Loucy (cell line): ENCODE results near the gene KLK12.

Source experiments
- H2AFZ ChIP-seq: fragments of 200-600 bp; sonication (generic); 2 replicates; pipeline ENCODE4 v1.6.0; 2016; ENCODE audit warnings: antibody characterized with exemption, mild to moderate bottlenecking, low read length, moderate library complexity
- H3F3A ChIP-seq: fragments of 200-600 bp; 2 replicates; pipeline ENCODE4 v1.6.0; 2016; ENCODE audit warnings: antibody characterized with exemption, low read depth, mild to moderate bottlenecking
- H3K27me3 ChIP-seq: fragments of 200-600 bp; sonication (generic); 2 replicates; pipeline ENCODE4 v1.6.1; 2014; ENCODE audit warnings: low read length, mild to moderate bottlenecking; ENCODE audit not compliant: insufficient read depth, poor library complexity, severe bottlenecking
- H3K36me3 ChIP-seq: fragments of 200-600 bp; sonication (generic); 2 replicates; pipeline ENCODE4 v1.6.1; 2016; ENCODE audit warnings: low read length; ENCODE audit not compliant: insufficient read depth
- H3K4me1 ChIP-seq: fragments of 200-600 bp; sonication (generic); 2 replicates; pipeline ENCODE4 v1.5.1; 2014; ENCODE audit warnings: low read length, mild to moderate bottlenecking; ENCODE audit not compliant: insufficient read depth, poor library complexity, severe bottlenecking
- H3K4me2 ChIP-seq: fragments of 200-600 bp; sonication (generic); 2 replicates; pipeline ENCODE4 v1.6.0; 2014; ENCODE audit warnings: antibody characterized with exemption, low read length, low read depth, mild to moderate bottlenecking; ENCODE audit not compliant: poor library complexity, severe bottlenecking
- H3K4me3 ChIP-seq: fragments of 200-600 bp; sonication (generic); 2 replicates; pipeline ENCODE4 v1.5.1; 2014; ENCODE audit warnings: low read length, mild to moderate bottlenecking, mixed read lengths; ENCODE audit not compliant: poor library complexity, severe bottlenecking
- H3K79me2 ChIP-seq: fragments of 200-600 bp; sonication (generic); 2 replicates; pipeline ENCODE4 v1.6.1; 2014; ENCODE audit warnings: low read length; ENCODE audit not compliant: insufficient read depth
- H3K9ac ChIP-seq: fragments of 200-600 bp; sonication (generic); 2 replicates; pipeline ENCODE4 v1.6.0; 2014; ENCODE audit warnings: mild to moderate bottlenecking, low read depth, low read length, moderate library complexity; ENCODE audit not compliant: poor library complexity, severe bottlenecking
- H3K9me2 ChIP-seq: fragments of 200-600 bp; sonication (generic); replicated peaks from 2 replicates; pipeline ENCODE4 v1.6.1; 2016; ENCODE audit warnings: low read depth, low read length, mixed read lengths
- H3K9me3 ChIP-seq: fragments of 200-600 bp; sonication (generic); 2 replicates; pipeline ENCODE4 v1.6.1; 2014; ENCODE audit warnings: mild to moderate bottlenecking, antibody characterized with exemption, low read length, low read depth; ENCODE audit not compliant: insufficient read depth
- H4K20me1 ChIP-seq: fragments of 200-600 bp; sonication (generic); 2 replicates; pipeline ENCODE4 v1.6.0; 2014; ENCODE audit warnings: antibody characterized with exemption, low read length, mild to moderate bottlenecking; ENCODE audit not compliant: insufficient read depth, poor library complexity, severe bottlenecking
- CTCF ChIP-seq: fragments of 200-600 bp; sonication (generic); conservative IDR thresholded peaks from 2 replicates; pipeline ENCODE4 v1.5.1; 2014; ENCODE audit warnings: mild to moderate bottlenecking, antibody characterized with exemption, low read length
- EZH2phosphoT487 ChIP-seq: fragments of 200-600 bp; IDR thresholded peaks from 2 replicates; pipeline ENCODE4 v1.6.1; 2018; ENCODE audit warnings: antibody characterized with exemption, mild to moderate bottlenecking, moderate library complexity, borderline replicate concordance

Gene KLK12

GRCh38 chr19:51059715-51060114, 24.9 kb upstream of the KLK12 start:
- H3K9me3 ChIP-seq: 0 out of 2 replicates have a peak, but pooled peaks cover 5% of the 10 kb centered on the region
- H3K9ac ChIP-seq: no peak overlapping the region
- H2AFZ ChIP-seq: no peak overlapping the region
- no peak overlapping the region for H3K4me3 ChIP-seq
- TF ChIP-seq CTCF: no peak
- TF ChIP-seq EZH2phosphoT487: no peak
- H3K27me3 ChIP-seq: no peaks in the 10 kb centered on the region
- H3K4me2 ChIP-seq: no peak overlapping the region
- H3K79me2 ChIP-seq: no peaks in the 10 kb centered on the region
- H4K20me1 ChIP-seq: no peaks in the 10 kb centered on the region
- H3K9me2 ChIP-seq: no peaks in the 10 kb centered on the region
- H3K36me3 ChIP-seq: no peaks in the 10 kb centered on the region
- no peaks in the 10 kb centered on the region for H3K4me1 ChIP-seq
- no peaks in the 10 kb centered on the region for H3F3A ChIP-seq

GRCh38 chr19:51055866-51056265, 21.1 kb upstream of the KLK12 start:
- Histone ChIP-seq H3K4me2 (no peak overlapping the region), H3F3A (no peaks in the 10 kb centered on the region), H3K4me1 (no peaks in the 10 kb centered on the region), H3K79me2 (no peaks in the 10 kb centered on the region), H3K36me3 (no peaks in the 10 kb centered on the region), H3K27me3 (no peaks in the 10 kb centered on the region), H4K20me1 (no peaks in the 10 kb centered on the region), H3K9me2 (no peaks in the 10 kb centered on the region), H2AFZ (no peak overlapping the region), H3K4me3 (no peak overlapping the region), H3K9ac (no peak overlapping the region), H3K9me3 (no peaks in the 10 kb centered on the region)
- TF ChIP-seq EZH2phosphoT487: no peak
- no peak for TF ChIP-seq CTCF

- no peak overlapping the region for H3K4me3 ChIP-seq
- no peaks in the 10 kb centered on the region for H3F3A ChIP-seq
- no peak overlapping the region for H2AFZ ChIP-seq
- no peak for TF ChIP-seq EZH2phosphoT487
- no peaks in the 10 kb centered on the region for H4K20me1 ChIP-seq
- no peaks in the 10 kb centered on the region for H3K27me3 ChIP-seq
- no peak overlapping the region for H3K4me2 ChIP-seq
- H3K9me2 ChIP-seq: no peaks in the 10 kb centered on the region
- no peaks in the 10 kb centered on the region for H3K36me3 ChIP-seq
- no peaks in the 10 kb centered on the region for H3K79me2 ChIP-seq
- H3K9me3 ChIP-seq: no peaks in the 10 kb centered on the region
- H3K9ac ChIP-seq: no peak overlapping the region
- no peaks in the 10 kb centered on the region for H3K4me1 ChIP-seq
Measured at GRCh38 chr19:51047031-51047335, 12.2 kb upstream of the KLK12 start.

GRCh38 chr19:51044327-51044726, 9.5 kb upstream of the KLK12 start:
- H2AFZ ChIP-seq: no peak overlapping the region
- no peak for TF ChIP-seq EZH2phosphoT487
- TF ChIP-seq CTCF: no peak

More at GRCh38 chr19:51044327-51044726, 9.5 kb upstream of the KLK12 start:
- H3K4me3 ChIP-seq: no peak overlapping the region
- no peaks in the 10 kb centered on the region for H3K36me3 ChIP-seq
- H3K9me2 ChIP-seq: no peaks in the 10 kb centered on the region
- no peaks in the 10 kb centered on the region for H3K4me1 ChIP-seq
- no peaks in the 10 kb centered on the region for H3K79me2 ChIP-seq
- H3K9ac ChIP-seq: no peak overlapping the region
- no peaks in the 10 kb centered on the region for H3K27me3 ChIP-seq
- no peaks in the 10 kb centered on the region for H4K20me1 ChIP-seq
- H3K9me3 ChIP-seq: no peaks in the 10 kb centered on the region; the same call in 1 of the 2 replicates
- no peak overlapping the region for H3K4me2 ChIP-seq
- H3F3A ChIP-seq: no peaks in the 10 kb centered on the region
